GM12801 (cell line): ENCODE measurements around the gene HOXD4.

Experiments
- CTCF ChIP-seq: IDR thresholded peaks from one replicate; pipeline ENCODE4 v1.5.1; 2011; ENCODE audit warnings: control low read depth; ENCODE audit not compliant: insufficient read length; ENCODE audit errors: extremely low read depth

HOXD4 gene

GRCh38 chr2:176115883-176116813, 35.2 kb upstream of the HOXD4 start, which contains the start of gene HOXD10:
Gene HOXD10, plus strand, starts transcription at chr2:176116778. Its CDS starts 56 bp downstream, at chr2:176116834.
- TF ChIP-seq CTCF = no peak

- TF ChIP-seq CTCF = no peak
Measured at GRCh38 chr2:176117162-176117822, 34.1 kb upstream of the HOXD4 start.

GRCh38 chr2:176117823-176118371, 33.5 kb upstream of the HOXD4 start:
- no peak for TF ChIP-seq CTCF

- no peak for TF ChIP-seq CTCF
Measured at GRCh38 chr2:176118601-176119339, 32.6 kb upstream of the HOXD4 start.

GRCh38 chr2:176120364-176121189, 30.8 kb upstream of the HOXD4 start:
- no peak for TF ChIP-seq CTCF

- TF ChIP-seq CTCF = no peak
Measured at GRCh38 chr2:176121190-176122051, 29.9 kb upstream of the HOXD4 start.
